Mesodermal cell (in vitro differentiated cells): ENCODE data around the gene GPD1L. TPM values are rescaled to one million over a fixed set of nuclear protein-coding genes. Genes with fewer than 3 reads are reported as not detected.
"Not testable (repeated sequence)": the region's sequence is repeated elsewhere in the genome, so short reads cannot be mapped to it uniquely, and the experiment has no call there.

Experiments used
- H3K27ac ChIP-seq: 2 replicates; pipeline ENCODE4 v1.7.0; 2013; ENCODE audit warnings: mild to moderate bottlenecking, low read depth, low read length, moderate library complexity; ENCODE audit not compliant: severe bottlenecking
- H3K36me3 ChIP-seq: 2 replicates; pipeline ENCODE4 v1.7.1; 2013; ENCODE audit warnings: mild to moderate bottlenecking, low read length, moderate library complexity; ENCODE audit not compliant: control insufficient read depth, insufficient read depth
- H3K4me1 ChIP-seq: one replicate; pipeline ENCODE4 v1.7.1; 2013; ENCODE audit warnings: mild to moderate bottlenecking, low read length; ENCODE audit not compliant: insufficient read depth, control insufficient read depth, poor library complexity, severe bottlenecking
- H3K4me3 ChIP-seq: 2 replicates; pipeline ENCODE4 v1.7.0; 2013; ENCODE audit warnings: low read length, control low read depth, mild to moderate bottlenecking; ENCODE audit not compliant: insufficient read depth, poor library complexity, severe bottlenecking; ENCODE audit errors: extremely low read depth
- H3K9me3 ChIP-seq: 2 replicates; pipeline ENCODE4 v1.7.1; 2013; ENCODE audit warnings: mild to moderate bottlenecking, low read length, moderate library complexity; ENCODE audit not compliant: control insufficient read depth
- WGBS, 2 experiments: methylation state at CpG; one replicate each; pipeline ENCODE4 v1.1.5; 2013; ENCODE audit warnings: missing lambda C conversion rate in 2 of 2; ENCODE audit not compliant: insufficient coverage in 2 of 2; 5-methylcytosine and 5-hydroxymethylcytosine counted together
- polyA plus RNA-seq, 2 experiments: library from polyadenylated mRNA; stranded (reverse); fragments of 50-300 nt; gene quantifications; one replicate each; pipeline ENCODE4 v1.2.3, GENCODE V29; 2013

GPD1L gene
- 2.3 TPM for polyA plus RNA-seq (2013, experiment 1 of 2)
- 1.8 TPM for polyA plus RNA-seq (2013, experiment 2 of 2)

DNA sequence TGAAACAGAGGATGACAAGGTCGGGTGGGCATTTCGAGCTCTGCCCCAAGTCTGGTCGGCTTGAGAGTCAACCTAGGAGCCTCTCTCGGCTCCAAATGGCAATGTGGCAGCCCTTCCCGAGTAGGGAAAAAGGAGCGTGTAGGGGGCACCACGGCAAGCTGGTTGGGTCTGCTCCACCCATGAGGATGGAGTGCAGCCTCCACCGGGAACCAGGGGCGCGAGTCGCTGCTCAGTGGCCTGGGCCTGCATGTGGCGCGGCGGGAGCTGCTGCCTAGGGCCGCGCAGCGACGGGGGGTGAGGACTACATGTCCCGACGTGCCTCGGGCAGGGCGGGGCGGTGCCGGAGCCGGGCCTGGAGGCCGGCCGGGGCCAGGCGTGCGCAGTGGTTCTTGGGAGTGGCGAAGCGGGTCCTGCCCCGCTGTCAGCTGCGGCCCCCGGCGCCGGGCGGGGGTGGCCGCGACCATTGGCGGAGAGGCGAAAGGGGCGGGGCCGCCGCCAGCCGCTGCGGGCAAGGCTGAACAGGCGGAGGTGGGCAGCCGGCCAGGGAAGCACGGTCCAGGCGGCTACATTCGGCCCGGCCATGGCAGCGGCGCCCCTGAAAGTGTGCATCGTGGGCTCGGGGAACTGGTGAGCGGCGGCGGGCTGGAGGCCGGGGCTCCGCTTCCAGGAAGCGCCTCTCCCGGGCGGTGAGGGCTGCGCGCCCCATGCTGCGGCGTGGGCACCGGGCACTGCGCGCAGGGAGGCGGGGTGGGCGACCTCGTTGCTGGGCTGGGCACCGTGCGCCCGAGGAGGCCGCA lies at the start of gene GPD1L:
Gene GPD1L, plus strand, starts transcription at position 489 of the 797 bp plus-strand sequence. Its CDS starts 92 bp downstream, at position 581.
- Histone ChIP-seq H3K4me1 (peaks cover 3% of the 10 kb centered on the region), H3K36me3 (no peaks in the 10 kb centered on the region), H3K4me3 (peak within 1 kb of the TSS; percentile 62), H3K9me3 (peaks cover 19% of the 10 kb centered on the region), H3K27ac (no peak within 1 kb of the TSS)
- 7 to 8% methylated on average over 59 to 74 of the region's 78 CpGs for WGBS, 2 experiments

- not testable (repeated sequence) for H3K27ac ChIP-seq, H3K4me3 ChIP-seq, H3K9me3 ChIP-seq, H3K36me3 ChIP-seq, H3K4me1 ChIP-seq
- 82 to 90% methylated on average over 2 of the region's 4 CpGs for WGBS, 2 experiments
Measured at GRCh38 chr3:32058465-32058864, 48.0 kb upstream of the GPD1L start.

DNA sequence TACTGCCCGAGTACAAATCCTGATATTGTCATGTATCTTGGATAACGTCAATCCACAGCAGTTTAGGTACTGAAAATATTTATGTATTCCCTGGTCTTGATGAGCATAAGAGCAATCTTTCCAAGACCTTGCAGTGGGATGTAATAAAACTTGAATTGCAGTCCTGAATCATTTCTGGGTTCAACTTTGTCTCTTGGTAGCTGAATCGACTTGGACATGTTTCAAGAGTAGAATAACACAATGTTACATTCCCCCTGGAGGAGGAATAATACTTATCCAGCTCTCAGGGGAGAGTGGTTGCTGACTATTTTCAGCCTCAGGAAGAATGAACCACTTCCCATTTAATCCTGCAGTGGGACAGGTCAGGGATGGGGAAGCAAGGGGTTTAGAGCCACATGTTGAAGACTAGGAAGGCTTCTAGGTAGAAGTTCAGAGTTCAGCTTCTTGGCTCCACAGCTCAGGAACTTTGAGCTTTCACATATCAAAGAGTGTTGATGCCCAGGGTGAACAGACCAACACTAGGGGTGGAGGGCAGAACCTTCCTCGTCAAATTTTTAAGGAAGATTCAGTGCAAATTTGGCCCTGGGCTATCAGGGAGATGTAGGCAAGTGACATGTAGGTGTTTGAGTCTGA lies 43.4 kb upstream of the GPD1L start:
- no peaks in the 10 kb centered on the region for H3K9me3 ChIP-seq
- no CpG with 5 or more reads among the region's 4 CpGs for WGBS, 2 experiments

GRCh38 chr3:32066686-32067085 lies 39.7 kb upstream of the GPD1L start:
- no peaks in the 10 kb centered on the region for H3K9me3 ChIP-seq
- WGBS, 2 experiments, result 75% methylated on average over 1 of the region's 2 CpGs; no CpG with 5 or more reads in 1 of the 2 experiments
- H3K27ac ChIP-seq, result no peak overlapping the region
- H3K4me3 ChIP-seq, result no peak overlapping the region
- H3K4me1 ChIP-seq, result no peaks in the 10 kb centered on the region
- no peaks in the 10 kb centered on the region for H3K36me3 ChIP-seq

More for the DNA sequence above, 43.4 kb upstream of the GPD1L start:
- no peaks in the 10 kb centered on the region for H3K4me1 ChIP-seq
- no peak overlapping the region for H3K4me3 ChIP-seq
- H3K27ac ChIP-seq, result no peak overlapping the region
- H3K36me3 ChIP-seq, result no peaks in the 10 kb centered on the region

- 95 to 96% methylated on average over 5 to 6 of the region's 7 CpGs for WGBS, 2 experiments
- H3K4me3 ChIP-seq, H3K4me1 ChIP-seq, H3K27ac ChIP-seq, H3K9me3 ChIP-seq, H3K36me3 ChIP-seq: not testable (repeated sequence)
Measured at GRCh38 chr3:32074194-32074593, 32.2 kb upstream of the GPD1L start.

DNA sequence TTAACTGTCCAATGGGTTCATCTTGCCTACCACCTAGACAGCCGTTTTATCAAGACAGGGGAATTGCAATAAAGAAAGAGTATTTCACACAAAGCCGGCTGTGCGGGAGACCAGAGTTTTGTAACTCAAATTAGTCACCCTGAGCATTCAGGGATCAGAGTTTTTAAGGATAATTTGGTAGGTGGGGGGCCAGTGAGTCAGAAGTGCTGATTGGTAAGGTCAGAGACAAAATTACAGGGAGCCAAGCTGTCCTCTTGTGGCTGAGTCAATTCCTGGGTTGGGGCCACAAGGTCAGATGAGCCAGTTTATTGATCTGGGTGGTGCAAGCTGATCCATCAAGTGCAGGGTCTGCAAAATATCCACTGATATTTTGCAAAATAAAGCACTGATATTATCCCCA lies 29.9 kb upstream of the GPD1L start:
- Histone ChIP-seq H3K9me3 (no peaks in the 10 kb centered on the region), H3K4me1 (peaks cover 7% of the 10 kb centered on the region), H3K27ac (no peak overlapping the region), H3K4me3 (no peak overlapping the region), H3K36me3 (no peaks in the 10 kb centered on the region)
- 60% methylated on average over 1 of the region's 3 CpGs; no CpG with 5 or more reads in 1 of the 2 experiments for WGBS, 2 experiments

- Histone ChIP-seq H3K27ac (no peak overlapping the region), H3K4me1 (peaks cover 7% of the 10 kb centered on the region), H3K9me3 (no peaks in the 10 kb centered on the region), H3K4me3 (no peak overlapping the region), H3K36me3 (no peaks in the 10 kb centered on the region)
- WGBS, 2 experiments, result 82 to 91% methylated on average over 8 to 11 of the region's 14 CpGs
Measured at GRCh38 chr3:32077260-32078084, 28.9 kb upstream of the GPD1L start.

GRCh38 chr3:32078085-32078634 lies 28.3 kb upstream of the GPD1L start:
- Histone ChIP-seq H3K9me3 (no peaks in the 10 kb centered on the region), H3K4me3 (no peak overlapping the region), H3K36me3 (no peaks in the 10 kb centered on the region), H3K27ac (no peak overlapping the region), H3K4me1 (peaks cover 7% of the 10 kb centered on the region)
- WGBS, 2 experiments, result 86 to 100% methylated on average over 1 of the region's 3 CpGs

DNA sequence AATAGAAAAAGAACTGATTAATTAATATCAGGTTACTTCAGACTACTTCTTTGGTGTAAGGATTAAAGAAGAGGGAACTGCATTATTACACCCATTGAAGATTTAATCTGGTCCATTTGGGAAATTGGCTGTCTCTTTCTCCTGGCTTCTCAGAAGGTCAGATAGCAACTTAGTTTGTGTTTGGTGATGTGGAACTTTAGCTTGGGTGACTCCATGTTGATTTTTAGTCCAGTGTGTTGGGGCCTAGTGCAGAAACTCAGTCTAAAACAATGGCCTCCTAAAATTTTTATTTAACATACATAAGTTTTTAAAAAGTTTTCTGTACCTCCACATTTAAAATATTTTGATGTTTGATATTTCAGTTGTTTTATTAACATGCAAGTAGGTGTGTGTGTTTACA lies 27.6 kb upstream of the GPD1L start:
- Histone ChIP-seq H3K36me3 (no peaks in the 10 kb centered on the region), H3K9me3 (no peaks in the 10 kb centered on the region), H3K27ac (no peak overlapping the region), H3K4me1 (peaks cover 7% of the 10 kb centered on the region), H3K4me3 (no peak overlapping the region)

DNA sequence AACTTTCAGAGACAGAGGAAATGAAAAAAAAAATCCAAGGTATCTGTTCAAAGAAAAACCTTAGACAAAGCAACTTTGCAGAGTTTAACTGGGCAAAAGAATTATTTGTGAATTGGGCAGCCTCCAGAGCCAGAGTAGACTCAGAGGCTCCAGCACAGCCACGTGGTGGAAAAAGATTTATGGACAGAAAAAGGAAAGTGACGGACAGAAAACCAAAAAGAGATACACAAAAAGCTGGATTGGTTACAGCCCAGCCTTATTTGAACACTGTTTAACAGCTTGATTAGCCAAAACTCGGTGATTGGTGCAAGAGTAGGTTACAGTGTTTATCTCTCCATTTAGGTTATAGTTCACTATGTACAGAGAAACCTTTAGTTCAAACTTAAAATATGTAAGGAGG lies 23.7 kb upstream of the GPD1L start:
- Histone ChIP-seq H3K4me1 (no peaks in the 10 kb centered on the region), H3K27ac (no peak overlapping the region), H3K4me3 (no peak overlapping the region), H3K36me3 (no peaks in the 10 kb centered on the region), H3K9me3 (no peaks in the 10 kb centered on the region)
- 59 to 71% methylated on average over 2 of the region's 3 CpGs for WGBS, 2 experiments
